GM18502 (cell line): ENCODE data around the gene PTPRE.

Experiments
- ATAC-seq: cut with Tn5 transposase; IDR thresholded peaks from one replicate; pipeline ENCODE4 v1.9.1; 2021; ENCODE audit warnings: mild to moderate bottlenecking; ENCODE audit not compliant: unreplicated experiment, poor library complexity

PTPRE gene

DNA sequence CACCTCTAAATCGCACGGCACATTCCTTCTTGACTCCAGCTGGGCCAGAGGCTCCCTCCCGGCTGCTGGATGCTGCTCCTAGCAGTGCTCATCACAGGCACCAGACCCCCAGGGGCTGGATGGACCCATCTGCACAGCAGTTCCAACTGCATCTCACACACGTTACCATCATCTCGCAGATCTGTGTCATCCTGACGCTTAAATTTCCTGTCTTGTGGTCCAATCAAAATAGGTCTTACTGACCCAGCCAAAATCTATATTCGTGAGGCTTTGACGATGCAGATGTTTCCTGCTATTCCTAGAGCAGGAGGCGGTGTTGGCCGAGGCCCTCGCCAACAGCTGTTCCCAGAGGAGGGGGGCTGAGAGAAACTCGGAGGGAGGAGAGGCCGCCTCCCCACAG lies 111.3 kb downstream of the PTPRE start:
- ATAC-seq, result no peak

DNA sequence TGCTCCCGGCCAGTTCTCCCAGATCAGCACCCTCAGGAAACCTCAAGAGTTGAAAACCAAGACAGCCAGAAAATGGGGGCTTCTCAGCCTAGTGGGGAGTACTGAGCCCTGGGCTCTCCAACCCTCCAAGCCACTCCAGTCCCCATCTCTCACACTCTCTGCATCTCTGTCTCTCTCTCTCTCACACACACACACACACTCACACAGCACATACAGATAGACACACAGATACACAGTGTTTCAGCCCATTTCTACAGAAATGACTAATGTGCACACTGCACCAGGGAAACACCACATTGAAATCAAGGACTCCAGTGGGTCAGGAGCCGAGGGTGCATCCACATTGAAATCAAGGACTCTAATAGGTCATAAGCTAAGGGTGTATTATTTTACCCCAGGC lies 111.8 kb downstream of the PTPRE start:
- ATAC-seq, result no peak

DNA sequence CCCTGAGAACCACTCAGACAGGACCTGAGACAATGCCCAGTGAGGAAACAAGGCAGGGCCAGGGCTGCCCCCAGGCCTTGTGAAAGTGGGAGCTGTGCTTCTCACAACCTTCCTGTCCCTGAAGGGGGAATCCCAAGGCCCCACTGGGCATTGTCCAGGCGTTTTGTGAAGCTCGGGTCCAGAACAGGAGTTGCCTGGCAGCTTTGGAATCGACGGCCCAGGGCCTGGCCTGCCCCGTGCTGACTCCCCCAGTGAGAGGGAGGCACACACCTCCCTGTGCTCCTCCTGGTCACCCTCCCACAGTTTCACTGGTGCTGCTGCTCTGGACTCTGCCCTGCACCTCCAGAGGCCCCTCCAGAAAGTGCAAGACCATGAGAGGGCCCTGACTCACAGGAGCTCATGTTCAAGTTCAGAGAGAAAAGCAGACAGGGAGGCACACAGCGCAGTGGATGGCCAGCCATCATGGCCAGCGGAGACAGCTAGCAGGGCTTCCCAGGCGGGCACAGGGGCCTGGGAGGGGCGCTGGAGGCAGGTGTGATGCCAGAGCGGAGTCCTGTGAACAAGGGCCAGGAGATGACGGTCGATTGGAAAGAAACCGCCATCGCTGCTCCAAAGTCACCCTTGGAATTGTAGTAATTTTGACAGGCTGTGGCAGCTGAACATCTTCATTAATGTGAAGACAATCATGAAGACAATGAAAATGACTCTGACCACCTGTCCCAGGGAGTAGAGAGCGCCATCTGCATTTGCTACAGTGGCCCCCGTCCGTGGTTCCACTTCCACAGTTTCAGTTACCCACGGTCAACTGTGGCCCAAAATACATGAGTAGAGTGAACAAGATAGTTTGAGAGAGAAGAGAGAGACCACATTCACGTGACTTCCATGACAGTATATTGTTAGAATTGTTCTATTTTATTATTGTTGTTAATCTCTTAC lies 115.6 kb downstream of the PTPRE start:
- ATAC-seq, result no peak

DNA sequence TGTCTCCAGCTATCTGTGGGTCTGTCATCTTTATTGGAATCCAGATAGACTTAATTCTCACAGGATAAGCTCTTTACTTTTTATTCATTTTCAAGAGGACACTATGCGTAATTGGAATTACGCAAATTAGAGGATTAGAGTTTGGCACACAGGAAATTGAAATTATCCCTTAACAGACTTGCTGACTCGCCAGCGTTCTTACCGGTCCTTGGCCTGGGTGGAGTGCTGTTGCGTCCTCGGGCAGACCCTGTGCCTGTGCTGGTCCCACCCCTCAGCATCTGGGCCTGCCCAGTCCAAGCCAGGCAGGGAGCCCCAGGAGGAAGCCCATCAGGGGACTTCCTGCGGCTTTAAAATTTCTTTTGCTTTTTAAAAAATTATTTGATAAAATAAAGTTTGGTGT lies 117.5 kb downstream of the PTPRE start:
- ATAC-seq, result no peak

- ATAC-seq, result no peak
Observed at GRCh38 chr10:128025437-128025836, 118.5 kb downstream of the PTPRE start.

- ATAC-seq, result no peak
Observed at GRCh38 chr10:128025951-128026350, 119.0 kb downstream of the PTPRE start.

GRCh38 chr10:128026615-128027300 lies 119.9 kb downstream of the PTPRE start:
- no peak for ATAC-seq

GRCh38 chr10:128027306-128027705 lies 120.4 kb downstream of the PTPRE start:
- no peak for ATAC-seq

- no peak for ATAC-seq
Observed at GRCh38 chr10:128027822-128028507, 121.1 kb downstream of the PTPRE start.

GRCh38 chr10:128028508-128029289 lies 121.8 kb downstream of the PTPRE start:
- no peak for ATAC-seq

DNA sequence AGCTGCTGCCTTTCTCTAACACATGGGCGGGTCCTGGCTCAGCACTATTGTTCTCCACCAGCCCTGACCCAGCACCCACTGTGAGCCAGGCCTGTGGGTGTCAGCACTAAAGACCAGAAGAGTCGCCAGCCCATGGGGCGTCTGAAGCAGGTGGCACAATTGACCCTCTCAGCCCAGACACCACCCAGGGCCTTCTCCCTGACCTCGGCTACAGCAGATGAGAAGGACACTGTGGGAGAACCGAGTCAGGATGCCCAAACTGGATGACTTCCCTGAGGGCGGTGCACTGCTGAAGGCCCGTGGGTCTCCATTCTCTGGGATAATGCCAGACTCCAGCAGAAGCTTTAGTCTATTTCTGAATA lies 122.4 kb downstream of the PTPRE start:
- ATAC-seq, result no peak

- ATAC-seq, result no peak
Observed at GRCh38 chr10:128029731-128030369, 122.9 kb downstream of the PTPRE start.

- no peak for ATAC-seq
Observed at GRCh38 chr10:128030498-128031072, 123.7 kb downstream of the PTPRE start.

GRCh38 chr10:128031216-128031615 lies 124.3 kb downstream of the PTPRE start:
- ATAC-seq, result no peak

GRCh38 chr10:128032466-128032865 lies 125.6 kb downstream of the PTPRE start:
- ATAC-seq, result no peak

GRCh38 chr10:128035557-128035973 lies 128.7 kb downstream of the PTPRE start:
- peak; percentile 77 for ATAC-seq

GRCh38 chr10:128036011-128036615 lies 129.2 kb downstream of the PTPRE start:
- no peak for ATAC-seq

DNA sequence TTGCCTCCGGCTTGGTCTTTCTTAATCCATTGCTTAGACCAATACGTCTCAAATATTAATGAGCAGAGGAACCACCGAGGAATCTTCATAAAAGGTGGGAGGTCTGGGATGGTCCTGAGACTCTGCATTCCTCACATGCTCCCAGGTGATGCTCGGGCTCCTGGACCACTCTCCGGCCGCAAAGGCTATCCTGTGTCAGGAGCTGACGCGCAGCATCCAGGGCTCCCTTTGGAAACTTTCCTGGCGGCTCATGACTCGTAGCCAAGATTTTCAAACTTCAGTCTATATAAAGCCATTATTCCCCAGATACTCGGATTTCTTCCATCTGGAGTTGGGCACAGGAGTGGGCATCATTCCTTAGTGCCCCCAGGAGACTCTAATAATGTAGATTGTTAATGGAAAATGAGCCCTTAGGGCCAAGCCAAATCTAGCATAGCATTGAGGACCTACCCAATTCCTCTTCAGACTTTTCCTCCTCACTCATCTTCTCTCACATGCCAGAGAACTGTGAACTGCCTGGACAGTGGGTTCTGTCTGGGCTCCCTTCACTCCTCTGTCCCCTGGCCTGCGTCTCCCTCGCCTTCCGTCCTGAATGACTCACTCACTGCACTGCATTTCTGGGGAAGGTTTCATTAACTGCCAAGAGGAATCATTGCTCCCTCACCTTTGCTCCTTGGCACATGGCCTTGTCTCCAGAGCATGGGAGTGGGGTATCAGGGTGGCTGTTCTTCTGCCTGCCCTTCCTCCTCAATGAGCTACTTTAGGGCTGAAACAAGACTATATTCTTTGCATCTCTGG lies 130.0 kb downstream of the PTPRE start:
- ATAC-seq, result no peak
